ENCODE data around the gene SPATA2L. TPM values are rescaled to one million over a fixed set of nuclear protein-coding genes. Genes with fewer than 3 reads are reported as not detected.

The SPATA2L gene
- total and polyA plus RNA-seq, 2 of the 13 experiments (the other 11 are each of a cell fraction or from before 2014, with no cell fraction given), result 9.1 to 20.7 TPM

DNA sequence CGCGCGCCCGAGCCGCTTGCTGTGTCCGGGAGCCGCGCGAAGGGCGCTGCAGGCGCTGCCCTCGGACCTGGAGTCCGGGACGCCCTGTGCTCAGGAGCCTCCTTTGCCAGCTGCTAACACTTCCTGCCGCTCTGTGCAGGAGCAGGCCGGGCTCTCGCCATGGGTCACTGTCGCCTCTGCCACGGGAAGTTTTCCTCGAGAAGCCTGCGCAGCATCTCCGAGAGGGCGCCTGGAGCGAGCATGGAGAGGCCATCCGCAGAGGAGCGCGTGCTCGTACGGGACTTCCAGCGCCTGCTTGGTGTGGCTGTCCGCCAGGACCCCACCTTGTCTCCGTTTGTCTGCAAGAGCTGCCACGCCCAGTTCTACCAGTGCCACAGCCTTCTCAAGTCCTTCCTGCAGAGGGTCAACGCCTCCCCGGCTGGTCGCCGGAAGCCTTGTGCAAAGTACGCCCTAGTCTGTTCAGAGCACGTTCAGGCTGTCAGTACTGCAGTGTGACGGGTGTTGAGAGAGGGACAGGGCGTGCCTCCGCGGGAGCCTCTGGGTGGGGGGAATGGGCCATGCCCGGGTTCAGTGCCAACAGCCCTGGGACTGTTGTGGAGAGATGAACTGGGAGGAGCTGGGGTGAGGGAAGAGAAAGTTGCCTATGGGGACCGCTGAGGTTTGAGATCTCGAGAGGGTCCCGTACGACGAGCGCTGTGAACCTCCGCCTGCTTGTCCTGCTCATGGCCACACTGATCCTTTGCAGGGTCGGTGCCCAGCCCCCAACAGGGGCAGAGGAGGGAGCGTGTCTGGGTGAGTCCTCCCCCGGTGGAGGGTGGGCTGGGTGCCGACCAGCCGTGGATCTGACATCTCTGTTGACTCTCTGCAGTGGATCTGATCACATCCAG is 21.1 kb upstream of the SPATA2L start (continued):
- TF ChIP-seq, protein P1, sequence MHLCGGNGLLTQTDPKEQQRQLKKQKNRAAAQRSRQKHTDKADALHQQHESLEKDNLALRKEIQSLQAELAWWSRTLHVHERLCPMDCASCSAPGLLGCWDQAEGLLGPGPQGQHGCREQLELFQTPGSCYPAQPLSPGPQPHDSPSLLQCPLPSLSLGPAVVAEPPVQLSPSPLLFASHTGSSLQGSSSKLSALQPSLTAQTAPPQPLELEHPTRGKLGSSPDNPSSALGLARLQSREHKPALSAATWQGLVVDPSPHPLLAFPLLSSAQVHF (CRISPR knock-in tag; IDR thresholded peaks at IDR 0.05), result 0 out of 2 replicates have a peak, but pooled peaks have one; percentile 41
- no peak for TF ChIP-seq EED (CRISPR knock-in tag; IDR thresholded peaks at IDR 0.05)
- TF ChIP-seq TOE1 (CRISPR knock-in tag; IDR thresholded peaks at IDR 0.05), result no peak
- TF ChIP-seq GABPB1 (CRISPR knock-in tag; IDR thresholded peaks at IDR 0.05), result peak; percentile 18; the same call in 1 of the 2 replicates
- TF ChIP-seq HDAC6 (IDR thresholded peaks at IDR 0.05; ENCODE audit: low read depth, low read length), result no peak
- no peak for TF ChIP-seq POLR2G (IDR thresholded peaks at IDR 0.05; ENCODE audit: low read depth, low read length)
- TF ChIP-seq, protein P2, sequence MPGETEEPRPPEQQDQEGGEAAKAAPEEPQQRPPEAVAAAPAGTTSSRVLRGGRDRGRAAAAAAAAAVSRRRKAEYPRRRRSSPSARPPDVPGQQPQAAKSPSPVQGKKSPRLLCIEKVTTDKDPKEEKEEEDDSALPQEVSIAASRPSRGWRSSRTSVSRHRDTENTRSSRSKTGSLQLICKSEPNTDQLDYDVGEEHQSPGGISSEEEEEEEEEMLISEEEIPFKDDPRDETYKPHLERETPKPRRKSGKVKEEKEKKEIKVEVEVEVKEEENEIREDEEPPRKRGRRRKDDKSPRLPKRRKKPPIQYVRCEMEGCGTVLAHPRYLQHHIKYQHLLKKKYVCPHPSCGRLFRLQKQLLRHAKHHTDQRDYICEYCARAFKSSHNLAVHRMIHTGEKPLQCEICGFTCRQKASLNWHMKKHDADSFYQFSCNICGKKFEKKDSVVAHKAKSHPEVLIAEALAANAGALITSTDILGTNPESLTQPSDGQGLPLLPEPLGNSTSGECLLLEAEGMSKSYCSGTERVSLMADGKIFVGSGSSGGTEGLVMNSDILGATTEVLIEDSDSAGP (CRISPR knock-in tag; IDR thresholded peaks at IDR 0.05; ENCODE audit: borderline replicate concordance), result peak; percentile 67; the same call in 1 of the 2 replicates
- TF ChIP-seq, protein P3, sequence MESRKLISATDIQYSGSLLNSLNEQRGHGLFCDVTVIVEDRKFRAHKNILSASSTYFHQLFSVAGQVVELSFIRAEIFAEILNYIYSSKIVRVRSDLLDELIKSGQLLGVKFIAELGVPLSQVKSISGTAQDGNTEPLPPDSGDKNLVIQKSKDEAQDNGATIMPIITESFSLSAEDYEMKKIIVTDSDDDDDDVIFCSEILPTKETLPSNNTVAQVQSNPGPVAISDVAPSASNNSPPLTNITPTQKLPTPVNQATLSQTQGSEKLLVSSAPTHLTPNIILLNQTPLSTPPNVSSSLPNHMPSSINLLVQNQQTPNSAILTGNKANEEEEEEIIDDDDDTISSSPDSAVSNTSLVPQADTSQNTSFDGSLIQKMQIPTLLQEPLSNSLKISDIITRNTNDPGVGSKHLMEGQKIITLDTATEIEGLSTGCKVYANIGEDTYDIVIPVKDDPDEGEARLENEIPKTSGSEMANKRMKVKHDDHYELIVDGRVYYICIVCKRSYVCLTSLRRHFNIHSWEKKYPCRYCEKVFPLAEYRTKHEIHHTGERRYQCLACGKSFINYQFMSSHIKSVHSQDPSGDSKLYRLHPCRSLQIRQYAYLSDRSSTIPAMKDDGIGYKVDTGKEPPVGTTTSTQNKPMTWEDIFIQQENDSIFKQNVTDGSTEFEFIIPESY (CRISPR knock-in tag; IDR thresholded peaks at IDR 0.05), result peak; percentile 62
- TF ChIP-seq ZNF253 (CRISPR knock-in tag; IDR thresholded peaks at IDR 0.05; ENCODE audit: borderline replicate concordance), result 0 out of 2 replicates have a peak, but pooled peaks have one; percentile 14
- no peak for TF ChIP-seq ZNF484 (CRISPR knock-in tag; IDR thresholded peaks at IDR 0.05; ENCODE audit: borderline replicate concordance, low read depth)
- TF ChIP-seq HNRNPL (IDR thresholded peaks at IDR 0.05; ENCODE audit: low read depth, low read length), result 0 out of 2 replicates have a peak, but pooled peaks have one; percentile 25
